Measurements from ENCODE around the gene AMBP.

DNA sequence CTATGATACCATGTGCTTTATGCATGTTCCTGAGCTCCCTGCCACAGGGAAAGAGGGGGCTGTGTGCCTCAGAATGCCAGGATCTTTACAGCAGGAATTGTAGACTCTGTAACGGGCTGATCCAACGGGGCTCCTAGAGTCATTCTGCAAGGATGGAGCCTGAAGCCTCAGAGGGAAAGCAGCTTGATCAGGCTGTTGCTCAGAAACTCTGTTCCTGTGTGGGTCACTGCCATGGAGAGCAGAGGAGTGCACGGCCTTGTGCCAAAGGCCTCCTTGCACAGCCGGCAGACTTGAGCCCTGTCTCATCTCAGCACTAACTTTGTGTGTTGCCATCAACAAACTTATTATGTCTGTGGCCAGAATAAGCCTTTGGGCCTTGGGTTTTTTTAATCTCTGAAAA, 51.8 kb downstream of the AMBP start:
- TF ChIP-seq, protein P1, sequence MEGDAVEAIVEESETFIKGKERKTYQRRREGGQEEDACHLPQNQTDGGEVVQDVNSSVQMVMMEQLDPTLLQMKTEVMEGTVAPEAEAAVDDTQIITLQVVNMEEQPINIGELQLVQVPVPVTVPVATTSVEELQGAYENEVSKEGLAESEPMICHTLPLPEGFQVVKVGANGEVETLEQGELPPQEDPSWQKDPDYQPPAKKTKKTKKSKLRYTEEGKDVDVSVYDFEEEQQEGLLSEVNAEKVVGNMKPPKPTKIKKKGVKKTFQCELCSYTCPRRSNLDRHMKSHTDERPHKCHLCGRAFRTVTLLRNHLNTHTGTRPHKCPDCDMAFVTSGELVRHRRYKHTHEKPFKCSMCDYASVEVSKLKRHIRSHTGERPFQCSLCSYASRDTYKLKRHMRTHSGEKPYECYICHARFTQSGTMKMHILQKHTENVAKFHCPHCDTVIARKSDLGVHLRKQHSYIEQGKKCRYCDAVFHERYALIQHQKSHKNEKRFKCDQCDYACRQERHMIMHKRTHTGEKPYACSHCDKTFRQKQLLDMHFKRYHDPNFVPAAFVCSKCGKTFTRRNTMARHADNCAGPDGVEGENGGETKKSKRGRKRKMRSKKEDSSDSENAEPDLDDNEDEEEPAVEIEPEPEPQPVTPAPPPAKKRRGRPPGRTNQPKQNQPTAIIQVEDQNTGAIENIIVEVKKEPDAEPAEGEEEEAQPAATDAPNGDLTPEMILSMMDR (IDR thresholded peaks at IDR 0.05; ENCODE audit: low read length), result no peak
- TF ChIP-seq EZH2 (IDR thresholded peaks at IDR 0.05; ENCODE audit: borderline replicate concordance, low read length), result no peak
